HEK293T (cell line): ENCODE results near the gene SPSB2.

Experiments
- CTCF ChIA-PET: fragments of 350-600 bp; formaldehyde crosslinking; extraction: SDS; loops from one replicate; lab custom pipeline; 2021; ENCODE audit warnings: antibody characterized with exemption, inconsistent platforms; lab: Yijun Ruan, JAX
- POLR2A ChIA-PET: fragments of 350-600 bp; formaldehyde crosslinking; extraction: SDS; loops from one replicate; lab custom pipeline; 2020; ENCODE audit warnings: antibody characterized with exemption, inconsistent platforms; lab: Yijun Ruan, JAX
- DNase-seq: peaks from one replicate; pipeline ENCODE4 v3.0.0; 2012; ENCODE audit warnings: mixed read lengths; ENCODE audit errors: extremely low spot score
- ARNT ChIP-seq: fragments of 450-650 bp; IDR thresholded peaks from 2 replicates; pipeline ENCODE4 v1.6.1; 2017; ENCODE audit warnings: mild to moderate bottlenecking
- BHLHE40 ChIP-seq: fragments of 450-650 bp; IDR thresholded peaks from 2 replicates; pipeline ENCODE4 v1.6.1; 2016; ENCODE audit warnings: mild to moderate bottlenecking, moderate library complexity, borderline replicate concordance
- CTBP1 ChIP-seq: fragments of 450-650 bp; IDR thresholded peaks from 2 replicates; pipeline ENCODE4 v1.6.1; 2016; ENCODE audit warnings: borderline replicate concordance
- ELF4 ChIP-seq: fragments of 450-650 bp; IDR thresholded peaks from 2 replicates; pipeline ENCODE4 v1.6.1; 2017; ENCODE audit warnings: antibody characterized with exemption
- FOXA1 ChIP-seq: fragments of 450-650 bp; IDR thresholded peaks from 2 replicates; pipeline ENCODE4 v1.6.1; 2016; ENCODE audit warnings: mild to moderate bottlenecking
- FOXK2 ChIP-seq: fragments of 450-650 bp; IDR thresholded peaks from 2 replicates; pipeline ENCODE4 v1.6.1; 2016; ENCODE audit warnings: mild to moderate bottlenecking
- FOXM1 ChIP-seq: fragments of 450-650 bp; IDR thresholded peaks from 2 replicates; pipeline ENCODE4 v1.6.1; 2017; ENCODE audit warnings: mild to moderate bottlenecking, borderline replicate concordance
- HDGF ChIP-seq: fragments of 450-650 bp; IDR thresholded peaks from 2 replicates; pipeline ENCODE4 v1.6.1; 2017; ENCODE audit warnings: antibody characterized with exemption, borderline replicate concordance
- L3MBTL2 ChIP-seq: fragments of 450-650 bp; conservative IDR thresholded peaks from 2 replicates; pipeline ENCODE4 v1.6.1; 2016; ENCODE audit warnings: mild to moderate bottlenecking
- LEF1 ChIP-seq: fragments of 450-650 bp; IDR thresholded peaks from 2 replicates; pipeline ENCODE4 v1.6.1; 2017; ENCODE audit warnings: mild to moderate bottlenecking, borderline replicate concordance
- NFRKB ChIP-seq: fragments of 450-650 bp; IDR thresholded peaks from 2 replicates; pipeline ENCODE4 v1.6.1; 2016; ENCODE audit warnings: mild to moderate bottlenecking, moderate library complexity
- PKNOX1 ChIP-seq: fragments of 450-650 bp; IDR thresholded peaks from 2 replicates; pipeline ENCODE4 v1.6.1; 2016
- SP1 ChIP-seq: fragments of 450-650 bp; IDR thresholded peaks from 2 replicates; pipeline ENCODE4 v1.6.1; 2017
- SUZ12 ChIP-seq: fragments of 450-650 bp; IDR thresholded peaks from 2 replicates; pipeline ENCODE4 v1.6.1; 2016; ENCODE audit warnings: mild to moderate bottlenecking
- TARDBP ChIP-seq: fragments of 450-650 bp; IDR thresholded peaks from 2 replicates; pipeline ENCODE4 v1.6.1; 2016
- ZNF384 ChIP-seq: fragments of 450-650 bp; IDR thresholded peaks from 2 replicates; pipeline ENCODE4 v1.6.1; 2016

SPSB2 gene

GRCh38 chr12:6842075-6842474 lies 31.0 kb downstream of the SPSB2 start:
- CTCF ChIA-PET: no interaction called here
- DNase-seq: no peak
- no peak for TF ChIP-seq NFRKB
- TF ChIP-seq SP1: no peak
- POLR2A ChIA-PET: interaction anchor here (1.1 to 5.0 kb wide), 6 partner anchors 8 to 288 kb away, joined by 3 to 57 read pairs (median 4); partner anchors contain the start of genes CDCA3, MLF2, P3H3 and USP5

- TF ChIP-seq L3MBTL2 (no peak), ARNT (no peak), PKNOX1 (no peak), CTBP1 (no peak), FOXM1 (no peak), SUZ12 (no peak), NFRKB (no peak), ELF4 (no peak), FOXA1 (no peak), LEF1 (no peak), SP1 (no peak), TARDBP (no peak), FOXK2 (no peak), HDGF (no peak)
- DNase-seq: no peak
- CTCF ChIA-PET: no interaction called here
- POLR2A ChIA-PET: interaction anchor here (0.8 to 5.0 kb wide), 6 partner anchors 8 to 88 kb away, joined by 3 to 57 read pairs (median 4); partner anchors contain the start of genes CDCA3, MLF2, P3H3 and PTMS
Measured at GRCh38 chr12:6840761-6841515, 32.2 kb downstream of the SPSB2 start, which contains the start of gene GNB3. GNB3 (plus strand) TSS chr12:6840925; CDS start chr12:6841288, 363 bp downstream.

- TF ChIP-seq L3MBTL2 (no peak), FOXM1 (no peak)
- DNase-seq: no peak
- ChIA-PET CTCF (no interaction called here), POLR2A (interaction anchor here (0.8 to 5.0 kb wide), 5 partner anchors 9 to 87 kb away, joined by 4 to 57 read pairs (median 4); partner anchors contain the start of genes CDCA3, MLF2, P3H3 and PTMS)
Measured at GRCh38 chr12:6840330-6840729, 32.8 kb downstream of the SPSB2 start.

GRCh38 chr12:6839482-6840201 lies 33.5 kb downstream of the SPSB2 start:
- POLR2A ChIA-PET: interaction anchor here (0.9 to 5.0 kb wide), 4 partner anchors 12 to 87 kb away, joined by 4 to 57 read pairs (median 13); partner anchors contain the start of genes CDCA3, MLF2, P3H3 and PTMS
- CTCF ChIA-PET: interaction anchor here (0.8 to 1.0 kb wide), 2 partner anchors 73 to 86 kb away, joined by 3 read pairs; partner anchors contain the start of gene MLF2
- no peak for TF ChIP-seq PKNOX1
- no peak for DNase-seq

- ChIA-PET CTCF (interaction anchor here (0.8 to 1.0 kb wide), 2 partner anchors 72 to 86 kb away, joined by 3 read pairs; partner anchors contain the start of gene MLF2), POLR2A (interaction anchor here (4.6 to 5.0 kb wide), 2 partner anchors 12 to 13 kb away, joined by 22 to 57 read pairs; partner anchors contain the start of genes CDCA3, P3H3 and USP5)
- no peak for DNase-seq
- TF ChIP-seq BHLHE40 (no peak), CTBP1 (no peak), FOXM1 (no peak), FOXA1 (no peak), ZNF384 (no peak), LEF1 (no peak), ARNT (no peak), L3MBTL2 (no peak), NFRKB (no peak)
Measured at GRCh38 chr12:6838854-6839253, 34.2 kb downstream of the SPSB2 start.

DNA sequence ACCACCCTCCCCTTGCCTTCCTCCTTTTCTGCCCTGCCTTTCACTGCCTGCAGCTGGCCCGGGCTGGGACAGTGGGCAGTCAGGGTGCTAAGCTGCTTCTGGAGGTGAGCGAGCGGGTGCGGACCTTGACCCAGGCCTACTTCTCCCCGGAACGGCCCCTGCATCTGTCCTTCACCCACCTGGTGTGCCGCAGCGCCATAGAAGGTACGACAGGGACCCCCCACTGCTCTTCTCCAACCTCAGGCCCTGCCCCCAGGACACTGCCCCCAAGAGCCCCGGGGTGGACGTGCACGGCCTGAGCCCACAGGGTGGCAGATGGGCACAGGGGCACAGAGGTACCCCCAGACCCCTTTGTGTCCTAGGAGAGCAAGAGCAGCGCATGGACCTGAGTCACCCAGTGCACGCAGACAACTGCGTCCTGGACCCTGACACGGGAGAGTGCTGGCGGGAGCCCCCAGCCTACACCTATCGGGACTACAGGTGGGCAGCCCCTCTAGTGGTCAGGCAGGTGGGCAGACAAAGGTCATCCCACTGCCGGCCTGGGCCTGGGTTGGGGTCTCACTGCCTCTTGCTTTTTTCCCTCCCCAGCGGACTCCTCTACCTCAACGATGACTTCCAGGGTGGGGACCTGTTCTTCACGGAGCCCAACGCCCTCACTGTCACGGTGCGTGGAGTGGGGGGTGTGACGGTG lies 35.6 kb downstream of the SPSB2 start:
- ChIA-PET CTCF (no interaction called here), POLR2A (interaction anchor here (0.8 to 6.3 kb wide), 4 partner anchors 14 to 84 kb away, joined by 3 to 51 read pairs (median 6); partner anchors contain the start of genes CDCA3, GPR162, MLF2 and USP5)
- TF ChIP-seq ELF4 (no peak), ARNT (no peak), SP1 (no peak), BHLHE40 (no peak), TARDBP (no peak), L3MBTL2 (no peak), HDGF (no peak), NFRKB (no peak), FOXK2 (no peak)
- no peak for DNase-seq
